Upper lobe of left lung (tissue), 4 donors: ENCODE measurements around the gene CDH18.

Experiments
- CTCF ChIP-seq, 6 experiments: fragments of 450-650 bp in 4 of 6; fragments of 200-600 bp in 2 of 6; sonication (generic) in 2 of 6; IDR thresholded peaks; one replicate each; pipeline ENCODE4 v1.5.1; 2016 to 2019; ENCODE audit warnings: antibody characterized with exemption in 6 of 6
- EP300 ChIP-seq, 4 donors: sonication (generic); formaldehyde crosslinking; IDR thresholded peaks; one replicate each; pipeline ENCODE4 v1.5.1; 2017; ENCODE audit warnings: antibody characterized with exemption in 4 of 4, control low read depth in 2 of 4
- POLR2A ChIP-seq, 4 donors: fragments of 450-650 bp; IDR thresholded peaks; one replicate each; pipeline ENCODE4 v1.5.1; 2016 to 2017; ENCODE audit warnings: antibody characterized with exemption in 4 of 4, mild to moderate bottlenecking in 2 of 4

DNA sequence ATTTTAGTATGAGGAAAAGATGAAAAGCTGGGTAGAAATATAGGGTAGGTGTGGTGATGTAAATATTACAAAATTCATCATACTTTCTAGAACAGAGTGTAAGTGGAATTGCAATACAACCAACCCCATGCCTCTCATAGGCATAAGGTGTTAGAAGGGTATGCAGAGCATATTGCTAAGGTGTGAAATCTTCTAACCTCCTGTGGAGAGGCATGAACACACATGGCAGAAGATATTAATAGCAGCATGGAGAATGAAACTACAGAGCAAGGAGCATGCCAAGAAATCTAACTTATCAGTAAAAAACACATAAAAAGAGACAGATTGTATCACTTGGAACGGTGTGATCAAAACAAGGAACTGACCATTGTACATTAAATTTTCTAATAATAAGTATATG lies 441.5 kb downstream of the CDH18 start:
- TF ChIP-seq EP300 (IDR thresholded peaks at IDR 0.05) (no peak), CTCF (IDR thresholded peaks at IDR 0.05) (no peak), POLR2A (IDR thresholded peaks at IDR 0.05) (no peak)
